OCI-LY1 (cell line): ENCODE data around the gene RPS6KA2.

Experiments used
- H2AFZ ChIP-seq: fragments of 200-600 bp; sonication (generic), shearing (Covaris generic); 2 replicates; pipeline ENCODE4 v1.6.0; 2014; ENCODE audit warnings: antibody characterized with exemption, mild to moderate bottlenecking, low read length
- H3F3A ChIP-seq: fragments of 200-600 bp; sonication (generic), shearing (Covaris generic); 2 replicates; pipeline ENCODE4 v1.6.0; 2014; ENCODE audit warnings: mild to moderate bottlenecking, antibody characterized with exemption, low read length, moderate library complexity; ENCODE audit not compliant: insufficient read depth
- H3K27ac ChIP-seq: fragments of 200-600 bp; sonication (generic); 2 replicates; pipeline ENCODE4 v1.5.1; 2014; ENCODE audit warnings: low read length, mixed run types, mild to moderate bottlenecking, low read depth; ENCODE audit not compliant: poor library complexity, severe bottlenecking
- H3K27me3 ChIP-seq: fragments of 200-600 bp; sonication (generic); 2 replicates; pipeline ENCODE4 v1.6.0; 2014; ENCODE audit warnings: antibody characterized with exemption, mild to moderate bottlenecking, low read length, moderate library complexity; ENCODE audit not compliant: insufficient read depth
- H3K36me3 ChIP-seq: fragments of 200-600 bp; sonication (generic); 2 replicates; pipeline ENCODE4 v1.6.1; 2014; ENCODE audit warnings: mild to moderate bottlenecking, antibody characterized with exemption, low read length, moderate library complexity, mixed read lengths; ENCODE audit not compliant: insufficient read depth
- H3K4me1 ChIP-seq: fragments of 200-600 bp; sonication (generic); 2 replicates; pipeline ENCODE4 v1.5.1; 2014; ENCODE audit warnings: mild to moderate bottlenecking, low read length, moderate library complexity; ENCODE audit not compliant: insufficient read depth, severe bottlenecking
- H3K4me2 ChIP-seq: fragments of 200-600 bp; sonication (generic), shearing (Covaris generic); 2 replicates; pipeline ENCODE4 v1.6.1; 2014; ENCODE audit warnings: low read length
- H3K4me3 ChIP-seq: fragments of 200-600 bp; sonication (generic); 2 replicates; pipeline ENCODE4 v1.5.1; 2014; ENCODE audit warnings: low read length, low read depth, mild to moderate bottlenecking, mixed read lengths; ENCODE audit not compliant: poor library complexity, severe bottlenecking
- H3K79me2 ChIP-seq: fragments of 200-600 bp; shearing (Covaris generic); 2 replicates; pipeline ENCODE4 v1.6.1; 2016; ENCODE audit warnings: mixed run types, low read length, mixed read lengths; ENCODE audit not compliant: insufficient read depth
- H3K9ac ChIP-seq: fragments of 200-600 bp; sonication (generic), shearing (Covaris generic); 2 replicates; pipeline ENCODE4 v1.6.1; 2014; ENCODE audit warnings: mild to moderate bottlenecking, low read length, mixed read lengths
- H3K9me2 ChIP-seq: fragments of 200-600 bp; sonication (generic), shearing (Covaris generic); 2 replicates; pipeline ENCODE4 v1.6.1; 2014; ENCODE audit warnings: low read depth, mild to moderate bottlenecking, low read length, mixed read lengths
- H3K9me3 ChIP-seq: fragments of 200-600 bp; shearing (Covaris generic); 2 replicates; pipeline ENCODE4 v1.6.1; 2014; ENCODE audit warnings: low read length, mixed read lengths
- H4K20me1 ChIP-seq: fragments of 200-600 bp; sonication (generic), shearing (Covaris generic); 2 replicates; pipeline ENCODE4 v1.6.0; 2016; ENCODE audit warnings: mild to moderate bottlenecking, low read length; ENCODE audit not compliant: insufficient read depth
- EZH2 ChIP-seq: fragments of 200-600 bp; sonication (generic), shearing (Covaris generic); IDR thresholded peaks from 2 replicates; pipeline ENCODE4 v1.8.0; 2017; ENCODE audit warnings: borderline replicate concordance, mixed run types, mild to moderate bottlenecking, antibody characterized with exemption, low read length, moderate library complexity, mixed read lengths
- TF ChIP-seq, protein P1 (sequence below): fragments of 200-600 bp; sonication (generic), shearing (Covaris generic); IDR thresholded peaks from 2 replicates; pipeline ENCODE4 v1.5.1; 2017; ENCODE audit warnings: mild to moderate bottlenecking, antibody characterized with exemption, low read length, moderate library complexity, mixed read lengths

Gene RPS6KA2

DNA sequence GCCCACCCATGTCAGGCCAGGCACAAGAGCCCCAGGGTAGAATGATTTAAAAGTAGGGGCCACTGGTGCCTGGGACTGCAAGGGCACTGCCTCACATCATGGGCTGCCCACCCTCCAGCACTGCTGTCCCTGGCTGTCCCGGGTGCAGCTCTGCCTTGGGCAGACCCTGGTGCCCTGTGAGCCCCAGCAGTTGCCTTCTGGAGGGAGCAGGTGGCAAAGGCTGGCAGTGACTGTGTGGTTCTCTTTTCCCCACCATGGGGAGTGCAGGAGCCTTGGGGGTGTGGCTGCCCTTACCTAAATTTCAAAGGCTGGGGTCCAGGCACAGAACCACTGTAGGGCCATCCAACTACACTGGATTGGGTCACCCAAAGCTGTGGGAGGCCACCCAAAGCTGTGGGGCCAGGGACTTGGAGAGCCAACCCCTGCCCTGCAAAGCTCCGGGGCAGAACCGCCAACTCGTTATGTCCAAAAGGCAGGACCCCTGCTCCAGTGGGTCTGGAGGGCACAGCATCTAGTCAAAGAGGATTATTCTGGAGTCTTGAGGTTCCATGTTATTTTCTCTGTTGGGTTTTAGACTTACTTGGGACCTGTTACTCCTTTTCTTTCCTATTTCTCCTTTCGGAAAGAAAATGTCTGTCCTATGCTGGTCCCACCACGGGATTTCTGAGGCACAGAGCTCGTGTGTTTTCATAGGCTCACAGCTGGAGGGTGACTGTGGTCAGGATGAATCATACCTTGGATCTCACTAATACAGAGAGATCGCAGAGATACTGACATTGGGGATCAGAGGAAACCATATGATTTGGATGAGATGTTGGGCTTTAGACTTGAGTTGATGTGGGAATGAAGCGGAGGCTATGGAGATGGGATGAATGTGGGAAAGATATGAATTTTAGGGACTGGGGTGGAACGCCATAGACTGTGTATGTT is 105.9 kb downstream of the RPS6KA2 start:
- Histone ChIP-seq H4K20me1 (no peaks in the 10 kb centered on the region), H3K4me2 (no peak overlapping the region), H3K79me2 (no peaks in the 10 kb centered on the region), H3K36me3 (no peaks in the 10 kb centered on the region; the same call in 1 of the 2 replicates), H3K27me3 (no peaks in the 10 kb centered on the region; the same call in 1 of the 2 replicates), H3K4me3 (no peak overlapping the region), H3K4me1 (no peaks in the 10 kb centered on the region), H2AFZ (no peak overlapping the region), H3K9ac (no peak overlapping the region), H3K9me3 (no peaks in the 10 kb centered on the region), H3K27ac (no peak overlapping the region), H3F3A (no peaks in the 10 kb centered on the region), H3K9me2 (no peaks in the 10 kb centered on the region)
- TF ChIP-seq, protein P1, sequence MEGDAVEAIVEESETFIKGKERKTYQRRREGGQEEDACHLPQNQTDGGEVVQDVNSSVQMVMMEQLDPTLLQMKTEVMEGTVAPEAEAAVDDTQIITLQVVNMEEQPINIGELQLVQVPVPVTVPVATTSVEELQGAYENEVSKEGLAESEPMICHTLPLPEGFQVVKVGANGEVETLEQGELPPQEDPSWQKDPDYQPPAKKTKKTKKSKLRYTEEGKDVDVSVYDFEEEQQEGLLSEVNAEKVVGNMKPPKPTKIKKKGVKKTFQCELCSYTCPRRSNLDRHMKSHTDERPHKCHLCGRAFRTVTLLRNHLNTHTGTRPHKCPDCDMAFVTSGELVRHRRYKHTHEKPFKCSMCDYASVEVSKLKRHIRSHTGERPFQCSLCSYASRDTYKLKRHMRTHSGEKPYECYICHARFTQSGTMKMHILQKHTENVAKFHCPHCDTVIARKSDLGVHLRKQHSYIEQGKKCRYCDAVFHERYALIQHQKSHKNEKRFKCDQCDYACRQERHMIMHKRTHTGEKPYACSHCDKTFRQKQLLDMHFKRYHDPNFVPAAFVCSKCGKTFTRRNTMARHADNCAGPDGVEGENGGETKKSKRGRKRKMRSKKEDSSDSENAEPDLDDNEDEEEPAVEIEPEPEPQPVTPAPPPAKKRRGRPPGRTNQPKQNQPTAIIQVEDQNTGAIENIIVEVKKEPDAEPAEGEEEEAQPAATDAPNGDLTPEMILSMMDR = no peak
- TF ChIP-seq EZH2 = no peak

DNA sequence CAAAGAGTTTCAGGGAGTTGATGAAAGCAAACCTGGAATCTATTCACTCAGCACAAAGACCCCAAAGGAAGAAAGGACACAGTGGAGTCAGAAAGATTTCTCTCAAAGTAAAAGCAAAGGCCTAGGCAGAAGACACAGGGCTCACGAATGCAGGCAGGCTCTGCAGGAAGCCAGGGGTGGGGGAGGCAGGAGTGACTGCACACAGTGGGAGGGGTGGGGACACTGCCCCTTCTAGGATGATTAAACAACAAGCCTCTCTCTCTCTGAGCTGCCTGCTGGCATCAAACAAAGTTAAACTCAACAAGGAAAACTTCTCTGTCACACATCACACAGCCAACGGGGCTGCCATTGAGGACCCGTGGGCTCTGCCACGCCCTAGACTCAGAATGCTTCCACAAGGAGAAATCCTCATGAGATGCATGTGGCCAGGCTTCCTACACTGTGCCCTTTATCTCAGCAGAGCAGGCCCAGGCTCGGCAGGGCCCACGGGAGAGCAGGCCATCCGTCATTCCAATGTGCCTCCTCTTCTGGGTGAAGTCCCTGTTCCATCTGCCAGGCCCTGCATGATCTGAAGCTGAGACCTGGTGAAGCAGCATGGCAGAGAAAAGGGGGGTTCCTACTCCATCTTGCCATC is 110.7 kb downstream of the RPS6KA2 start:
- Histone ChIP-seq H3K4me1 (no peaks in the 10 kb centered on the region), H3K4me2 (no peak overlapping the region), H3K36me3 (no peaks in the 10 kb centered on the region; the same call in 1 of the 2 replicates), H2AFZ (no peak overlapping the region), H3F3A (no peaks in the 10 kb centered on the region), H3K4me3 (no peak overlapping the region), H4K20me1 (no peaks in the 10 kb centered on the region), H3K27me3 (peaks cover 3% of the 10 kb centered on the region; the same call in 1 of the 2 replicates), H3K9me3 (no peaks in the 10 kb centered on the region), H3K27ac (no peak overlapping the region), H3K79me2 (no peaks in the 10 kb centered on the region), H3K9ac (no peak overlapping the region), H3K9me2 (no peaks in the 10 kb centered on the region)
- TF ChIP-seq, protein P1 = no peak
- TF ChIP-seq EZH2 = no peak

DNA sequence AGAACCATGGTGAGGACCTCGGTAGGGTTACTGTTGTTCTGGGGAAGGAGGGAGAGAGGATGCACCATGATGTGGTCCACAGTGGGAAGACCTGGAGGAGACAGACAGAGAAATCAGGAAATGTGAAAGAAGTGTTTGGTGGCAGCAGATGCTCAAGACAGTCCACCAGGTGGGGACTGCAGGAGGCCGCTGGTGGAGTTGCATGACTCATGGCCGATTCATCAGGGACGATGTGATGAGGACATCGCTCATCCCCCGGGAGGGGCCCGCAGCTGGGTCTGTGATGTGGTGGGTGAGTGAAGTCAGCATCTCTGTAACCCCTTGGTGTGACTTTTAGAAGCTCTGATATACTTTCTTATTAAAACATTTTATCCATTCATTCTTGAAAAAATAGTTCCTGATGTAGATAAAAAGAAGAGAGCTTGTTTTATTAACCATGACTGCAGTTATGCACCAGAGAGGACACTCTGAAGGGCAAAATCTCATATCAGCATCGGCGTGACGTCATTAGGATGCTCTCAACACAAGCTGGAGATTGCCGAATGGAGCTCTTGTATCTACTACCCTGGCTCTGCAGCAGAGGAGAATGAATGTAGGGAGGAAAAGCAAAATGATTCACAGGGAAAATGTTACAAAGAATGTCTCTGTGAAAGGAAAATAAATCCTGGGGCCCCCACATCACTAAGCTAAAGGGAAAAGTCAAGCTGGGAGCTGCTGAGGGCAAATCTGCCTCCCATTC is 111.8 kb downstream of the RPS6KA2 start:
- Histone ChIP-seq H4K20me1 (no peaks in the 10 kb centered on the region), H3F3A (no peaks in the 10 kb centered on the region), H3K9me2 (no peaks in the 10 kb centered on the region), H3K4me3 (no peak overlapping the region), H3K36me3 (no peaks in the 10 kb centered on the region; the same call in 1 of the 2 replicates), H3K9me3 (no peaks in the 10 kb centered on the region), H2AFZ (no peak overlapping the region), H3K4me1 (no peaks in the 10 kb centered on the region), H3K9ac (no peak overlapping the region), H3K27ac (no peak overlapping the region), H3K27me3 (peaks cover 3% of the 10 kb centered on the region; the same call in 1 of the 2 replicates), H3K4me2 (no peak overlapping the region), H3K79me2 (no peaks in the 10 kb centered on the region)
- TF ChIP-seq, protein P1 = no peak
- TF ChIP-seq EZH2 = no peak
